ENCODE results near the gene TENT4A.
"Not testable (repeated sequence)": the region's sequence is repeated elsewhere in the genome, so short reads cannot be mapped to it uniquely, and the experiment has no call there.

The TENT4A gene

DNA sequence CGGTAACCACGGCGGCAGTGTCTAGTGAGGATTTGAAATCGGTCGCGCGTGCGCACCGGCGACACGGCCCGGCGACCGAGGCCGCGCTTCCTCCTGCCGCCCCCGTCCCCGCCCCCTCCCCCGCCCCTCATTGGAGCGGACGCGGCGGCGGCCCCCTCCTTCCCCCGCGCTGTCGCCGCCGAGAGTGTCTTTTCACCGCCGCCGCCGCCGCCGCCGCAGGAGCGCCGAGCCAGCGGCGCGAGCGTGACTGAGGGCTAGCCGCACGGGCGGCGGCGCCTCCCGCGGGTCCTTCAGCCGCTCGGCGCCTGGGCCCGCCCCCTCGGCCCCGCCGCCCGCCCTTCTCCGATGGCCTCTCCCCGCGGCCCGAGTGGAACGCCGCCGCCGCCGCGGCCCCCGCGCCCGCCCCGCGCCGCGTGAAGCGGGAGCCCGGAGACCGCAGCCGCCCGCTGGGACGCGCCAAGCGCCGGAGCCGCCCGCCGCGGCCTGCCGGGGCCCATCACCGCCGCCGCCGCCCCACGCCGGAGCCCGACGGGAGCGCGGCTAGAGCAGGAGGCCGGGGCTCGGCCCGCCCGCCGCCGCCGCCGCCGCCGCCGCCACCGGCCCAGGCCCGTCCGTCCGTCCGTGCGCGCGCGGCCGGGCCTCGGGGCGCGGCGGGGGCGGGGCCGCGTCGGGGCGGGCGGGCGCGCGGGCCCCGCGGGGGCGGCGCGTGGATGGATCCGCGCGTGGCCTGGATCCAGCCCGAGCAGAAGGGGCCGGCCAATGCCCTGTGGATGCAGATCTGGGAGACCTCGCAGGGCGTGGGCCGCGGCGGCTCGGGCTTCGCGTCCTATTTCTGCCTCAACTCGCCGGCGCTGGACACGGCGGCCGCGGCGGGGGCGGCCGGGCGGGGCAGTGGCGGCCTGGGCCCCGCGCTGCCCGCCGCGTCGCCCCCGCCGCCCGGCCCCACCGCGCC is at the start of gene TENT4A:
TENT4A (plus strand) TSS at position 159 of the 952 bp plus-strand sequence; CDS start at position 711, 552 bp downstream.
- DNase-seq = no peak

DNA sequence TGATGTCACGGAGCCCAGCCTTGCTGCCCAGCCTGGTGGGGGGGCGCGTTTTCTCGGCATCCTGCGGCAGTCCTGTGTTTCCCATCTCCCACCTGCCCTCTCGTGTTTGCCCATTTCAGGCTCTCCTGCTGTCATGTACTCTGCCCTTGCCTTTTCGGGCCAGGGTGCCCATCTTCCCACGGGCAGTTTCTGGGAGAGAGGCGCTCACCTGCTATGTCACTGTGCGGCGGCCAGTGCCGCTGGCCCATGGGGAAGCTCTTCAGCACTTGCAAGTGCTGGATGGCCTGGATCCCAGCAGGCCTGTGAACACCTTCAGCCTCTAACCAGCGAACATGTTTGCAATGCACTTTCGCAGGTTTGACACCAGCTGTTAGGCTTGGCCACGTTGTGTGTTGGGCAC is 46.5 kb upstream of the TENT4A start:
- DNase-seq = no peak

DNA sequence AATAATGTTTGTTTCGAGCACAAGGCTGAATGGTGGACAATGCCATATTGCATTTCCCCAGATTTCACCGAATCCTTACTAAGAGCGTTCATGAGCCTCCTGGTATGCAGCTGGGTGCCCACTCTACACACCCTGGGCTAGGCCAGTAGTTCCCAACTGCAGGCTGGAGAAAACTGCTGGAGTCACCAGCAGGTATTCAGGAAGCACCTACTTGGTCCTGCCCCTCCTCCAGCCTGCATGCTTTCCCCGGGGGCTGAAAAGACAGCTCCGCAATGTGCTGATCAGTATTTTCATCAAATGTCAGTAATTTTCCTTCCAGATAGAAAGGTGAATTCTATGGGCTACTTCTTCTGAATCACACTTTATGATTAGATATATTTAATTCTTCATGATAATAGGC is 45.6 kb upstream of the TENT4A start:
- no peak for DNase-seq

- DNase-seq = not testable (repeated sequence)
Observed at GRCh38 chr5:6668717-6669116, 44.5 kb upstream of the TENT4A start.

GRCh38 chr5:6673031-6673430 is 40.2 kb upstream of the TENT4A start:
- no peak for DNase-seq

DNA sequence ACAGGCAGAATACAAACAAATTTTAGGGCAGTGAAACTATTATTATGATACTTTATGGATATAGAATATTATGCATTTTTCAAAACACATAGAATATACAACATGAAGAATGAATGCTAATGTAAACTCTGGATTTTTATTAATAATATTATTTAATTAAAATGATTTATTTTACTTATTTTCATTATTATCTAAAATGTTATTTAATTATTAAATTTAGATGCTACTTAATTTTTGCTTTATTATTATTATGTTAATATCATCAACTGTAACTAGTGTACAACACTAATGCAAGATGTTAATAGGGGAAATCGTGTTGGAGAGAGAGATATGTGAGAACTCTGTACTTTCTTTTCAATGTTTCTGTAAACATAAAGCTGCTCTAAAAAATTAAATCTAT is 39.3 kb upstream of the TENT4A start:
- no peak for DNase-seq

DNA sequence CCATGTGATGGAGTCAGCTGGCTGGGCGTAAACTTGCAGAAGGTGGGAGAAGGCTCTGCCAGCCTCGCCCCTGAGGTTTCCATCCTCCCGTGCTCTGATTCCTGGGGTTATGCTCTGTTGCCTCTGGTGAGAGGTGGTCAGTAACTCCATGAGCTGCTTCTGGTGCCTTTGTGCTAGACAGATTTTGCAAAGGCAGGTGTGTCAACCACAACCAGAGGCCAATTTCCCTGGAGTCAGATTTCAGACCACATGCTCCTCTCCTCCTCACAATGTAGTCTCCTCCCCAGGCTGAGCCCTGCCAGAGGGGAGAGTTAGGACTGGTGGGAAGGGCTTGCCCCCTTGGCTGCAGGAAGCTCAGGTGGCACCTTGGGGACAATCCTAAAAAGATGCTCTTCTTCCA is 38.8 kb upstream of the TENT4A start:
- no peak for DNase-seq

DNA sequence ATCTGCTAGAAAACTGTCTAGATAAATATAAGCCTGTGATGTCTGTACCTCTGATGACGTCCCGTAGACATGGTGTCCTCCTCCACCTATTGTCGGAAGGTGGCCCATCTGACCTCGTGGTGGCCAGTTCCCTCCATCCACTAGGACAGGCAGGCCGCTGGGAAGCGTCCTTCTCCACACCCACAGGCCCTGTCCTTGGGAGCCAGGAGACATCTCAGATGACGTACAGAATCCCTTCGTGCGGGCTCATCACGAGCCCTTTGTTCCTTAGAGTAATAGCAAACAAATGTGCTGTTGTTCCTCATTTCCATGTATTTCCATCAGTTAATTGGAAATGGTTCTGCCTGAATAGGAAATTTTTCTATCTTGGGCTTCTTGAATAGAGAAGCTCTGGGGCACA is 38.3 kb upstream of the TENT4A start:
- DNase-seq = no peak

DNA sequence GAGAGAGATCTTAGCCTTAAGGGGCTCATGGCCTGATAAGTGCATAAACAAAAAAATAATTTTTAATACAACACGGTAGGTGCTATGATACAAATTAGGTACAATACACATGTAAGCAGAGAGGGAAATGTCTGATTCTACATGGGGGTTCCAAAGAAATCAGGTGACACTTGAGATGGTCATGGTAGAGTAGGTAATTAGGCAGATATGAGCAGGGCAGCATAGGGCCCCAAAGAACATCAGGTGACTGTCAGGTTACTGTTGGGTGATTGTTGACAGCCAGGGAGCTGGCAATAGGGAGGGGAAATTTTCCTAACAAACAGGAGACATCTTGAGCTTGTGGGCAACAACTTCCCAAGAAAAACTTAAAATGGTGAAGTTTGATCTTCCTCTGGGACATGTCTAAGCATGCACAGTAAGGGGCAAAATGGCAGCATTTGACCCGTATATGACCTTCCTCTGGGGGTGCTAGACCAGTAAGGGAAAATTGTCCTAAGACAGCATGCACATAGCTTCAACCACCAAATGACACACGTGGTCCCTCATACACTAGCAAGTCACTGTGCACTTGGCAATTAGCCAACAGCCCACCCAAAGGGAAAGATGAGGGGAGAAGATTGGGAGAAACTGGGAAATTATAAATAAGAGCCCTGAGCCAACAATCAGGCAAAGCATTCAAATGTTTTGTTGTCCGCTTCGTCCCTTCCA is 37.3 kb upstream of the TENT4A start:
- DNase-seq = no peak

DNA sequence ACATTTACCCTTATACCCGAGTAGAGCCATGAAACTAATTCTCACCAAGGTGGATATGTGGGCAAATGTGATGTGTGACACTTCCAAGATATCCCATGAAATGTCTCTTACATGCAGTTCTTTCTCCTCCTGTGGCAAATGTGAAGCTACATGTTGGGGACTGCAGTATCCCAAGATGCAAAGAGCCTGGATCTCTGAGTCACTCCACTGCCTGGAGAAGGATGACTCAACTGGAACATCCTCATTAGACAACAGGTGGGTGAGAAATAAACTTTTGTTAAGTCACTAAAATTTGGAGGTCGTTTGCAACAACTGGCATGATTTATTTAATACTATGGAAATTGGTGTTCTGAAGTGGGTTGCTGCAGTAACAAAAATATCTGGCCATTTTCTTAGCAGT is 36.5 kb upstream of the TENT4A start:
- DNase-seq = no peak

- no peak for DNase-seq
Observed at GRCh38 chr5:6678385-6678784, 34.8 kb upstream of the TENT4A start.

- no peak for DNase-seq
Observed at GRCh38 chr5:6680922-6681321, 32.3 kb upstream of the TENT4A start.

DNA sequence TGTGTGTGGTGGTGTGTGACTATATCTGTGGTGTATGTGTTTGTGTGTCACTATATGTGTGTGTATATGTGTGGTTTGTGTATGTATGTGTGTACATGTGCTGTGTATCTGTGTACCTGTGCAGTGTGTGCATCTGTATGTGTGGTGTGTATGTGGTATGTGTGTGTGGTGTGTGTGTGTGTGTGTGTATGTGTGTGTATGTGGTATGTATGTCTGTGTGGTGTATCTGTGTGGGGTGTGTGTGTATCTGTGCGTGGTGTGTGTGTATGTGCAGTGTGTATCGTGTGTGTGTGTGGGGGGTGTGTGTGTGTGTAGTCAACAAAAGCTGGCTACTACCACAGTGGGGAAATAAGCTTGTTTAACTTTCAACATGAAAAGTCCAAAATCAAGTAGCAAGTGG is 31.6 kb upstream of the TENT4A start:
- DNase-seq = no peak

- DNase-seq = no peak
Observed at GRCh38 chr5:6682239-6682638, 31.0 kb upstream of the TENT4A start.

DNA sequence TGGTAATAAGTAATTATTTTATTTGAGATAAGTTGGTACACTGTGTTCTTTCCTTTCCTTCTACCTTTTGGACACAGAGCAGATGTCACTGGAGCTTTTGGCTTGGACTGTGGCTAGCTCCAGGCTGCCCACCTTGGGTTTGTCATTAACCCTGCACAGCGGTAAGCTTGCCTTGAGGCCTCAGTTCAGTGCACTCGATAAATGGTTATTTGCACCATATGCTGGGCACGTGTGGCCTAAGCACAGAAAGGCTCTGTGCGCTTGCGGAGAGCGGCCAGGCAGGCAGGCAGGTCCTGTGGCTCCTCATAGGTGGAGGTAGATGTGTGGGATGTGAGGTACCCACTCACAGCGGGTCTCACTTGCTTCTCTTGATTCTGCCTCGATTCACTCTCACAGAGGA is 30.0 kb upstream of the TENT4A start:
- no peak for DNase-seq

DNA sequence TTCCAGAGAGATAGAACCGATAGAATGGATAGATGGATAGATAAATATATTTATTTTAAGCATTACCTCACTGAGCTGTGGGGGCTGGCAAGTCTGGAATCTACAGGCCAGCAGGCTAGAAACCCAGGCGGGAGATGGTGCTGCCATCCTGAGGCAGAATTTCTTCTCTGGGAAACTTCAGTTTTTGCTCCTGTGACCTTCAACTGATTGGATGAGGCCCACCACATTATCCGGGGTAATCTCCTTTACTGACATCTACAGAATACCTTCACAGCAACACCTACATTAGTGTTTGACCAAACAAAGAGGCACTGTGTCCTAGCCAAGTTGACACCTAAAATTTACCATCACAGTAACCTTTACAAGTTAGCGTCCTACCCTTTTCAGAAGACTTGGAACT is 29.2 kb upstream of the TENT4A start:
- DNase-seq = no peak

DNA sequence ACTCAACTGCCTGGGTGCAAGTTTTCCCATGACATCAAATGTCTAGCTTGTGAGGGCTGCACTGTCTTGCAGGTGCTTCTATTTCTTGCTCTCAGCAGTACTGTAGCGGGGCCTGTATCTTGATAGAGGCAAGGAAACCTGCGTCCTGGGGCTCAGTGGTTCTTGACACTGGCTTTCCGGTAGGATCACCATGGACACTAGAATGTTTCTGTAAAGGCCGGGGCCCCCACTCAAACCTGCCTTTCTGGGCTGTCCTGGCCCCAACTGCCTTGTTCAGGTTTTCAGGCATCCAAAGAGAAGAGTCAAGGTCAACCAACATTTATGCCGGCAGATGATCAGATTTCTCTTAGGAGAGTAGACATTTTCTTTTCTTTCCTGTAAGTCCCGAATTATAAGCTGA is 26.7 kb upstream of the TENT4A start:
- no peak for DNase-seq

DNA sequence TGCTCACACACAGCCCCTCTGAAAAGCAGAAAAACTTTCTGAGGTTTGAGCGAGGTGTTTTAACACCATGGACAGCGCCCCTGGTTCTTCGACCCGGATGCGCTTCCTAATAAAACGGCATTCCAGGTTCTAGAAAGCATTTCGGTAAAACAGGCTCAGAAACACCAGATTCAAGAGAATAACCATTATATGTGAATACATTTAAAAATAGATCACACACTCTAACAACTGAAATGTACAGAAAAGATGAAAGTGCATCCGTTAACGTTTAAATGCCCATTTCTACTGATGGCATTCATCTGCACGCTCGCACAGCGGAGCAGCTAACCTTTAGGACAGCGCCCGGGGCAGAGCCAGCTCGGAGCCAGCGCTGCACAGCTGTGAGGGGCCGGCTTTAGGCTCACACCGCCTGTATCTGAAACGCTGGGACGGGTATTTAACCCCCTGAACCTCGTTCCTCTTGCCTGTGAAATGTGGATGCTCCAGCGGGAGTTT is 26.3 kb upstream of the TENT4A start:
- no peak for DNase-seq

DNA sequence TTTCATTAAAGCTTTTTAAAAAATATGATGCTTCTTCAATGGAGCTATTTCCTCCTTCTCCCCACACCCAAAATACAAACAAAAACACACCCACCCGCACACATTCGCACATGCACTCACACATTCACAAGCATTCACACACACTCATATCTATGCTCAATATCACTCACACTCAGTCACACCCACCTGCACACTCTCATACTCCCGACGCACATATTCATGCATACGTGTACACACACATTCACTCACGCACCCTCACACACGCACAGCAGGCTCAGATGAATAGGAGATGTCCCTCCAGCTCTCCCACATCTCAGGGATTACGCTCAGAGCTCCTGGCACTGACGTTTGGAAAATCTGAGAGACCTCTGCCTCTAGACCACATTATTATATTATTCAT is 25.7 kb upstream of the TENT4A start:
- DNase-seq = no peak

- no peak for DNase-seq
Observed at GRCh38 chr5:6692906-6693305, 20.3 kb upstream of the TENT4A start.

GRCh38 chr5:6698696-6699095 is 14.5 kb upstream of the TENT4A start:
- no peak for DNase-seq

GRCh38 chr5:6699357-6699756 is 13.9 kb upstream of the TENT4A start:
- DNase-seq = no peak

DNA sequence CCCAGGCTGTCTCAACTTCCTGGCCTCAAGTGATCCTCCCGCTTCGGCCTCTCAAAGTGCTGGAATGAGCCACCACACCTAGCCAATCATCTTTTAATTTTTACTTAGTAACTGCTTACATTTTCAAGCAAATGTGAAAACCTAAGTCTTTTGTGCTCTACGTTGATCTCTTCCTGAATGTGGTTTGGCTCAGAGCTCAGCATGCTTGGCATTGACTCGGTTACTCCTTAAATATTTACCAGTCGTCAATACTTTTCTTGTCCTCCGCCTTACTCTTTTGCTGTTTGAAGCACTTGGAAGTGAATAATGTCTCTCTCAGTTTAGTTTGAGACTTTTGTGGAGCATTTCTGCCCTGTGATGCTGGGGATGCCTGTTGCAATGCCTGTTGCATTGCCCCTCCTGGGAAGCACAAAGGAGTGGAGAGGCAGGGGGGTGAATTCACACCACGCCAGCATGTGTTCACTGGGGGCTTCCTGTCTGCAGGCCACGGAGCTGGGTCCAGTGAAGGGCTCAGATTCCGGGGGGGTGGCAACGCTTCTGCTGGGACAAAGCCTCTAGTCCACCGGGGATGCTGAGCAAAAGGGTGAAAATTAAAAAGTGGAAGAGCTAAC is 13.1 kb upstream of the TENT4A start:
- DNase-seq = no peak

Measured in NCI-H1092 (cell line).